CD1c-positive myeloid dendritic cell (primary cell): ENCODE results near the gene MPST.

Source experiments
- DNase-seq: peaks from one replicate; pipeline ENCODE4 v3.0.0-alpha.2; 2016; ENCODE audit errors: extremely low spot score

MPST gene

GRCh38 chr22:37079158-37079557 is 59.6 kb downstream of the MPST start:
- no peak for DNase-seq
